TTC549 (cell line): ENCODE measurements around the gene RANBP17.
"Not testable (repeated sequence)": the region's sequence is repeated elsewhere in the genome, so short reads cannot be mapped to it uniquely, and the experiment has no call there.

ENCODE experiments used
- FAIRE-seq: peaks from 2 replicates; lab custom pipeline; 2012; peaks lifted over from hg19 to GRCh38; lab: Jason Lieb, UNC

Gene RANBP17

GRCh38 chr5:171157775-171158174 is 296.0 kb downstream of the RANBP17 start:
- no peak for FAIRE-seq

DNA sequence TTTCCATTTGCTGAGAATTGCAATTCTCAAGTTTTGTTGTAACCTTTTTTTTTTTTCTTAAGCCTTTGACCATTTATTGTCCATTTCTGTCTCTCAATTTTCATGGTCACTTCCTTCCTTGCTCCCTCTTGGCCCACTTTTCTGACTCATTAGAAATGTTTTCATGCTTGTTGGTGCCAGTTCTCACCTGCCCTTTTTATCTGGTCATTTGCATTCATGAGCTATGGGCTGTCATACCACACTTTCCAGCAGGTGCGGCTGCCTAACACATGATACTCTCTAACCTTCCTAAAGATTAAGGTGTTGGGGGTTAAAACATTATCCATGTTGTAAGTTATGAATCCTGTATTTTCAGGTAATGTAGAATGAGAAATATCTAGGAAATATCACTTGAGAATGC is 296.8 kb downstream of the RANBP17 start:
- no peak for FAIRE-seq

DNA sequence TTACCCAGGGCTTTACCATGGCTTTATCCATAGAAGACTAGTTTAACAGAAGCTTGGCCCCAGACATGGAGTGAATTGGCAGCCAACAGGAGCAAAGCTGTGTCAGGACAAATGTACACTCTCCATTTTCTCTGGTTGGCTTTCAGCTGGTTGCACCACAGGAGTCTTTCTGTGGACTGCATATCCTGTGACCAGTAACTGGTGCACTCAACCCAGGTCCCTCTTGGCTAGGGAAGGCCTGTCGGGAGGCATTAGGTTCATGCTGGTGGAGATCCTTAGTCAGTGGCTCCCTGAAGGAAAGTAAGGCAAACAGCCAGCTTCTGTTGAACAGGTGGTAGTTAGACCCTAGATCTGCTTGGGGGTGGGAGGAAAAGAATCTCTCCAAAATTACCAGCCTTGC is 300.3 kb downstream of the RANBP17 start:
- FAIRE-seq: no peak

DNA sequence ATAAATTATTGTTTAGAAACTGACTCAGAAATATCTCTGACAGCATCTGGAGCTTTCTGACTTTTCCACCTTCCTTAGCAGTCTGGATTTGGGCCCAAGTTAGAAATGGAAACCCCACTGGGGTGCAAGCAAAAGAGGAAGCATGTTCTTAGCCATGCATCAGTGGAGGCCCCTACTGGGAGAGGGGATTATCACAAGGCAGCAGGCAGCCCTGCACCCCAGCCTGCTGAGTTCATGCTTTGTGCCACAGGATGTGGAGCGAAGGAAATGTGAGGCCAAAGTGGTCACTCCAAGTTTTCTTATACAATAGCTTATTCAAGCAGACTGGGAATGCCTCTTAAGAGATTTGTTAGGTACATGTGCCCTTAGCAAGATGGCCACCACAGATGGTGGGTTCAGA is 300.8 kb downstream of the RANBP17 start:
- FAIRE-seq: no peak

GRCh38 chr5:171166766-171167165 is 304.9 kb downstream of the RANBP17 start:
- FAIRE-seq: no peak

- FAIRE-seq: no peak
These were observed 306.4 kb downstream of the RANBP17 start for GRCh38 chr5:171168171-171168570.

DNA sequence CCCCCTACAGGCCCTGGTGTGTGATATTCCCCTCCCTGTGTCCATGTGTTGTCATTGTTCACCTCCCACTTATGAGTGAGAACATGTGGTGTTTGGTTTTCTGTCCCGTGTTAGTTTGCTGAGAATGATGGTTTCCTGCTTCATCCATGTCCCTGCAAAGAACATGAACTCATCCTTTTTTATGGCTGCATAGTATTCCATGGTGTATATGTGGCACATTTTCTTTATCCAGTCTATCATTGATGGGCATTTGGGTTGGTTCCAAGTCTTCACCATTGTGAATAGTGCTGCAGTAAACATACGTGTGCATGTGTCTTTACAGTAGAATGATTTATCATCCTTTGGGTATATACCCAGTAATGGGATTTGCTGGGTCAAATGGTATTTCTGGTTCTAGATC is 313.1 kb downstream of the RANBP17 start:
- FAIRE-seq: not testable (repeated sequence)

- no peak for FAIRE-seq
These were observed 313.9 kb downstream of the RANBP17 start for GRCh38 chr5:171175746-171176145.

- not testable (repeated sequence) for FAIRE-seq
These were observed 316.4 kb downstream of the RANBP17 start for GRCh38 chr5:171178190-171178589.

- no peak for FAIRE-seq
These were observed 326.2 kb downstream of the RANBP17 start for GRCh38 chr5:171188016-171188415.

GRCh38 chr5:171189442-171189841 is 327.6 kb downstream of the RANBP17 start:
- no peak for FAIRE-seq

GRCh38 chr5:171192111-171192510 is 330.3 kb downstream of the RANBP17 start:
- FAIRE-seq: no peak

DNA sequence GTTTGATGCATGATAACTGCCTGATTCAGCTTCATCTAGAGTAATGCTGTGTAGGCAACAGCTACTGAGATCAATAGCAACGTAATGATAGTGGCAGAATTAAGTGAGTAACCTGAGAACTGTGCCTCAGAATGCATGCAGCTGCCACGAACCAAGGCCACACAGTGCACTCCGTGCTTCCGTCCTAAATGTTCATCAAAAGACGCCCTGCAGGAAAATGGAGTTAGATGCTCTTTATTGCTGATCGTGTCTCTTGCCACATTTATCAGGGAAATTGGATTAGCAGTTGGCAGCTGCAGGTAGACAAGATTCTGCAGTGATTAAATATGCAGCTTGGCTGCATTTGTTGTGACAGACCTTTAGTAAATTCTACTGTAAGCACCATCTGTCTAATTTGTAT is 339.5 kb downstream of the RANBP17 start:
- no peak for FAIRE-seq

- FAIRE-seq: no peak
These were observed 343.6 kb downstream of the RANBP17 start for GRCh38 chr5:171205375-171205774.

DNA sequence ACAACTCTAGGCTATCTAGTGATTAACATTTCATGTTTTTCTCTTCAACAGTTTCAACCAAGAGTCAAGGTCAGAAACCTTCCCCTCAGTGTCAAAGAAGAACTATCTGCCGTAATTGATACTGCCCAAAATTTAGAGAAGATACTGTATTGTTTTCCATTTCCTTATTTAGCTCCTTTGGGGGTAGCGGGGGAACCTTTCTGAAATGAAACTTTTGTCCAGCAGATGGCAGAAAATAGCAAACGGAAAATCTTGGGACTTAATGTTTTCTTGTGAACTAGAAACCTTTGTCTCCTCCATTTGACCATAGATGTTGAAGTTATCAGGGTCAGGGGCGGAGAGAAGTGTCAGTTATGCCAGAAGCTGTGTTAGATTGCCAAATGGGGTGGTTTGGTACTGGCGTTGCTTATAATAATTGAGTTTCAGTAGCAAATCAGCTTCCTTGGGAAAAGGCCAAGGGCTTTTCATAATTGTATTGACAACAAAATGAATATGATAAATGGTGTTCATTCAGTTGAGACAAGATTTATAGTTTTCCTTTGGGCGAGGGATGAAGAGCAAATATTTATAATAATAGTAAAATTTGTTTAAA is 345.5 kb downstream of the RANBP17 start:
- peak; percentile 89 for FAIRE-seq

DNA sequence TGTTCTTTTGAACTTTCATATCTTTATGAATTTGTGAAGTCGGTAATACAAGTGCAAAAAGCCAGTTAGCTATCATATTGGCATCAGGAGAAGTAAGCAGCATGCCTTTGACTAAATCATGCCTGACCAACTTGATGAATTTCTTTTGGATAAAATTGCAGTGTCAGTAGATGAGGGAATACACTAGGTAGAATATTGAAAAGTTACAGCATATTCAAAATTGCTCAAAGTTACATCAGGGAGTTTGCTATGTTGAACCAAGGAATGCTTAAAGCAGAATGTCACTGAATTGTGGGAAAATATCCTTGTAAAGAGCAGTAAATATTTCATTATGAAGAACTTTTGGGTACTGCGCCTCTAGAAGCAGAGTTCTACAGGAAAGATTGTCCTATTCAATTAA is 360.1 kb downstream of the RANBP17 start:
- no peak for FAIRE-seq

- no peak for FAIRE-seq
These were observed 362.1 kb downstream of the RANBP17 start for GRCh38 chr5:171223927-171224326.

DNA sequence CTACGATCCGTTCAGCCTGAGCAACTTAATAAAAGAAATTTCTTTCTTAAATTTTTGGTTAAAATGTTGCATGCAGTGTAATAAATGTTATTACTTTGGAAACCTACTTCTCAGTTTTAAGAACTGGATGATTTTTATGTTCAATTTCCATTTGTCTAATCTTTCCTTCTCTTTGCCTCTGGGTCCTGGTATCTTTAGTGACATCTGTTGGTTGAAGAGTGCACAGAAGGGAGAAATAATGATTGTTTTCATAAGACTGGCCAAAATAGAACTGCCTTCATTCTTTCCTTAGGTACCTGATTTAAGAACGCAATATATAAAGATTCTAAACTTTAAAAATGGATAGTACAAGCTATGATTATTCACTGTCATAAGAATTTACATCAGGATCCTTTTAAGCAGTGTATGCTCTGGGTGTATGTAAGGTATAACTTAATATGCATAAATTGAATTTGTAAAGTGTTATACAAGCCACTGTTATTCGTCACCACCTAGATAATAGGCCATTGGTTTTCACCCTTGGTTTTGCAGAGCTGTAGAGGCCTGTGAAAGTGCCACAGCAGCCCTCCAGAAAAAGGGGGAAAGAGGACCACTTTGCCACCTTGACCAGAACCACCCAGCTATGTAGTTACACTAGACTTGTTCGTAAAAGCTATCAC is 364.4 kb downstream of the RANBP17 start:
- peak; percentile 53 for FAIRE-seq

- no peak for FAIRE-seq
These were observed 365.0 kb downstream of the RANBP17 start for GRCh38 chr5:171226864-171227263.

GRCh38 chr5:171236651-171237050 is 374.8 kb downstream of the RANBP17 start:
- FAIRE-seq: no peak

DNA sequence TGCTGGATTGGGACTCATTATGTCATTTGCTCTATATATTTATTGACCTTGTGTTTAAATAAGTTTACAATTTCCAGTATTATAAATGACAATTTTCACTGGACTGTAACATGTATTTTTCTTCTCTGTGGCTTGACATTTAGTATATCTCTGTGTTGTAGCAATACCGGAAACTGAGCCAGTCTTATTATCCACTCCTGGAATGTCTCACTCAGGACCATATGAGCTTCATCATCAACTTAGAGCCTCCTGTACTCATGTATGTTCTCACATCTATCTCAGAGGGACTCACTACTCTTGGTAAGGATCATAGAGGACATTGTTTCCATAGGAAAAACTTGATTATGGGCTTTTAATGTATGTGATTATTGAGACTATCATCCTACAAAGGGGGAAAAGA is 380.7 kb downstream of the RANBP17 start:
- no peak for FAIRE-seq

DNA sequence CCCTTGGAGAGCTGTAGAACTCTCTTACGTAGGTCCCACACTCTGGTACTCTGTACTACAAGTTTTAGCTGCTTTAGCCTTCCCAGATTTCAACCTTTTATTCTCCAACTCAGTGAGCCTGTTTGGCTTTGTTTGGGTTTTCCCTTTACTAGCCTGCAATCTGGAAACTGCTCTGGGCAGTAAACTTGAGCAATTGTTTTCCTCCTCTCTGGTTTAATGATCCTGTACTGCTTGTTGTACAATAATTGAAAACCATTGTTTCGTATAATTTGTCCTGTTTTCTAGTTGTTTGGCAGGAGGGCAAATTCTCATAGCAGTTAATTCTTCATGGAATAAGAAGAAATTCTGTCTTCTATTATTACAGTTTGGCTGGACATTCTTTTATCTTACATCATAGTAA is 384.4 kb downstream of the RANBP17 start:
- no peak for FAIRE-seq

DNA sequence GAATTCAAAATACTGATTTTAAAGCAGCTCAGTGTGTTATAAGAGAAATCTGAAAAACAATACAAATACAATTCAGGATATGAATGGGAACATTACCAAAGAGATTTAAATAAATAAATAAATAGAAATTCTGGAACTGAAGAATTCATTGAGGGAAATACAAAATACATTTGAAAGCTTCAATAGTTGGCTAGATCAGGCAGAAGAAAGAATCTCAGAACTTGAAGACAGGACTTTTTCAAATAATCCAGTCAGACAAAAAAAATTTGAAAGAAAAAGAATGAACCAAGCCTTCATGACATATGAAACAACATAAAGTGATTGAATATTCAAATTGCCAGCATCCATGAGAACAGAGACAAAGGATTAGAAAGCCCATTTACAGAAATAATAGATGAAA is 387.6 kb downstream of the RANBP17 start:
- FAIRE-seq: no peak

- FAIRE-seq: no peak
These were observed 388.9 kb downstream of the RANBP17 start for GRCh38 chr5:171250738-171251137.
